ENCODE measurements around the gene FLOT1.

FLOT1 gene

GRCh38 chr6:30763618-30764489, 21.4 kb upstream of the FLOT1 start (continued):
- TF ChIP-seq ZBTB17 (tag by site-specific recombination; IDR thresholded peaks at IDR 0.05) (peak; percentile 49; the same call in 1 of the 2 replicates), ZNF169 (tag by site-specific recombination; IDR thresholded peaks at IDR 0.05) (no peak), ZNF114 (tag by site-specific recombination; IDR thresholded peaks at IDR 0.05) (no peak), ZNF785 (tag by site-specific recombination; IDR thresholded peaks at IDR 0.05) (no peak), ZIC2 (tag by site-specific recombination; IDR thresholded peaks at IDR 0.05) (peak; percentile 96), ZNF132 (tag by site-specific recombination; IDR thresholded peaks at IDR 0.05; ENCODE audit: borderline replicate concordance) (no peak), ZNF600 (tag by site-specific recombination; IDR thresholded peaks at IDR 0.05) (no peak), GFI1B (tag by site-specific recombination; IDR thresholded peaks at IDR 0.05) (peak; percentile 76; the same call in 1 of the 2 replicates), ZNF341 (tag by site-specific recombination; IDR thresholded peaks at IDR 0.05; ENCODE audit: low read depth) (no peak), MZF1 (tag by site-specific recombination; IDR thresholded peaks at IDR 0.05; ENCODE audit: borderline replicate concordance) (no peak), ZNF548 (tag by site-specific recombination; IDR thresholded peaks at IDR 0.05) (no peak), HOXA7 (CRISPR knock-in tag; IDR thresholded peaks at IDR 0.05; ENCODE audit: borderline replicate concordance) (no peak), ZNF423 (tag by site-specific recombination; IDR thresholded peaks at IDR 0.05) (no peak), ZNF571 (tag by site-specific recombination; IDR thresholded peaks at IDR 0.05) (no peak), ZNF19 (tag by site-specific recombination; IDR thresholded peaks at IDR 0.05; ENCODE audit: low read depth) (no peak), ZNF76 (tag by site-specific recombination; IDR thresholded peaks at IDR 0.05; ENCODE audit: borderline replicate concordance, low read depth) (no peak), ZNF514 (tag by site-specific recombination; IDR thresholded peaks at IDR 0.05) (no peak), ZFP69B (tag by site-specific recombination; IDR thresholded peaks at IDR 0.05) (no peak), ZNF16 (tag by site-specific recombination; IDR thresholded peaks at IDR 0.05; ENCODE audit: low read depth) (no peak), SP2 (tag by site-specific recombination; IDR thresholded peaks at IDR 0.05) (no peak), ZNF580 (tag by site-specific recombination; IDR thresholded peaks at IDR 0.05) (no peak), ZNF513 (tag by site-specific recombination; IDR thresholded peaks at IDR 0.05) (no peak), ZNF311 (tag by site-specific recombination; IDR thresholded peaks at IDR 0.05; ENCODE audit: borderline replicate concordance) (no peak), BCL11B (tag by site-specific recombination; IDR thresholded peaks at IDR 0.05; ENCODE audit: low read depth) (0 out of 2 replicates have a peak, but pooled peaks have one; percentile 29), ZNF112 (tag by site-specific recombination; IDR thresholded peaks at IDR 0.05) (no peak), ZBTB7A (tag by site-specific recombination; IDR thresholded peaks at IDR 0.05; ENCODE audit: low read depth) (no peak), ZNF626 (tag by site-specific recombination; IDR thresholded peaks at IDR 0.05) (no peak), BCL6B (tag by site-specific recombination; IDR thresholded peaks at IDR 0.05) (no peak), ZNF354C (tag by site-specific recombination; IDR thresholded peaks at IDR 0.05; ENCODE audit: borderline replicate concordance, low read depth) (no peak), ZNF473 (tag by site-specific recombination; IDR thresholded peaks at IDR 0.05) (no peak)
- TF ChIP-seq, protein P1, sequence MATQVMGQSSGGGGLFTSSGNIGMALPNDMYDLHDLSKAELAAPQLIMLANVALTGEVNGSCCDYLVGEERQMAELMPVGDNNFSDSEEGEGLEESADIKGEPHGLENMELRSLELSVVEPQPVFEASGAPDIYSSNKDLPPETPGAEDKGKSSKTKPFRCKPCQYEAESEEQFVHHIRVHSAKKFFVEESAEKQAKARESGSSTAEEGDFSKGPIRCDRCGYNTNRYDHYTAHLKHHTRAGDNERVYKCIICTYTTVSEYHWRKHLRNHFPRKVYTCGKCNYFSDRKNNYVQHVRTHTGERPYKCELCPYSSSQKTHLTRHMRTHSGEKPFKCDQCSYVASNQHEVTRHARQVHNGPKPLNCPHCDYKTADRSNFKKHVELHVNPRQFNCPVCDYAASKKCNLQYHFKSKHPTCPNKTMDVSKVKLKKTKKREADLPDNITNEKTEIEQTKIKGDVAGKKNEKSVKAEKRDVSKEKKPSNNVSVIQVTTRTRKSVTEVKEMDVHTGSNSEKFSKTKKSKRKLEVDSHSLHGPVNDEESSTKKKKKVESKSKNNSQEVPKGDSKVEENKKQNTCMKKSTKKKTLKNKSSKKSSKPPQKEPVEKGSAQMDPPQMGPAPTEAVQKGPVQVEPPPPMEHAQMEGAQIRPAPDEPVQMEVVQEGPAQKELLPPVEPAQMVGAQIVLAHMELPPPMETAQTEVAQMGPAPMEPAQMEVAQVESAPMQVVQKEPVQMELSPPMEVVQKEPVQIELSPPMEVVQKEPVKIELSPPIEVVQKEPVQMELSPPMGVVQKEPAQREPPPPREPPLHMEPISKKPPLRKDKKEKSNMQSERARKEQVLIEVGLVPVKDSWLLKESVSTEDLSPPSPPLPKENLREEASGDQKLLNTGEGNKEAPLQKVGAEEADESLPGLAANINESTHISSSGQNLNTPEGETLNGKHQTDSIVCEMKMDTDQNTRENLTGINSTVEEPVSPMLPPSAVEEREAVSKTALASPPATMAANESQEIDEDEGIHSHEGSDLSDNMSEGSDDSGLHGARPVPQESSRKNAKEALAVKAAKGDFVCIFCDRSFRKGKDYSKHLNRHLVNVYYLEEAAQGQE (tag by site-specific recombination; IDR thresholded peaks at IDR 0.05) = peak; percentile 10; the same call in 1 of the 2 replicates
- TF ChIP-seq, protein P2, sequence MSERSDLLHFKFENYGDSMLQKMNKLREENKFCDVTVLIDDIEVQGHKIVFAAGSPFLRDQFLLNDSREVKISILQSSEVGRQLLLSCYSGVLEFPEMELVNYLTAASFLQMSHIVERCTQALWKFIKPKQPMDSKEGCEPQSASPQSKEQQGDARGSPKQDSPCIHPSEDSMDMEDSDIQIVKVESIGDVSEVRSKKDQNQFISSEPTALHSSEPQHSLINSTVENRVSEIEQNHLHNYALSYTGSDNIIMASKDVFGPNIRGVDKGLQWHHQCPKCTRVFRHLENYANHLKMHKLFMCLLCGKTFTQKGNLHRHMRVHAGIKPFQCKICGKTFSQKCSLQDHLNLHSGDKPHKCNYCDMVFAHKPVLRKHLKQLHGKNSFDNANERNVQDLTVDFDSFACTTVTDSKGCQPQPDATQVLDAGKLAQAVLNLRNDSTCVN (tag by site-specific recombination; optimal IDR thresholded peaks at IDR 0.05) = no peak
